NCI-H146 treated with DMSO at 0.1 percent for 48 hours (cell line): ENCODE measurements around the gene EME1.

ENCODE experiments used
- DNase-seq: peaks from one replicate; lab custom pipeline; 2025; ENCODE audit not compliant: unreplicated experiment; lab: John Stamatoyannopoulos, UW

Gene EME1

GRCh38 chr17:50347117-50347893 lies 25.7 kb upstream of the EME1 start:
- DNase-seq = no peak

GRCh38 chr17:50347894-50348291 lies 25.1 kb upstream of the EME1 start:
- DNase-seq = no peak

GRCh38 chr17:50348522-50349242 lies 24.3 kb upstream of the EME1 start:
- DNase-seq = no peak

- DNase-seq = no peak
These were observed 23.8 kb upstream of the EME1 start for GRCh38 chr17:50349243-50349600.

- no peak for DNase-seq
These were observed 22.3 kb upstream of the EME1 start for GRCh38 chr17:50350733-50351132.

GRCh38 chr17:50352072-50352692 lies 20.8 kb upstream of the EME1 start:
- no peak for DNase-seq

- no peak for DNase-seq
These were observed 20.1 kb upstream of the EME1 start for GRCh38 chr17:50352693-50353599.

GRCh38 chr17:50353600-50354195 lies 19.3 kb upstream of the EME1 start:
- no peak for DNase-seq

GRCh38 chr17:50354198-50354597 lies 18.8 kb upstream of the EME1 start:
- no peak for DNase-seq

- DNase-seq = no peak
These were observed 18.3 kb upstream of the EME1 start for GRCh38 chr17:50354776-50355175.

- no peak for DNase-seq
These were observed 17.7 kb upstream of the EME1 start for GRCh38 chr17:50355336-50355700.

GRCh38 chr17:50355701-50356341 lies 17.2 kb upstream of the EME1 start:
- DNase-seq = no peak

GRCh38 chr17:50356418-50356817 lies 16.6 kb upstream of the EME1 start:
- DNase-seq = no peak

GRCh38 chr17:50356892-50357510 lies 16.0 kb upstream of the EME1 start:
- DNase-seq = no peak

- no peak for DNase-seq
These were observed 14.9 kb upstream of the EME1 start for GRCh38 chr17:50358177-50358576.

- no peak for DNase-seq
These were observed 13.9 kb upstream of the EME1 start for GRCh38 chr17:50359005-50359699.

- no peak for DNase-seq
These were observed 13.0 kb upstream of the EME1 start for GRCh38 chr17:50359998-50360461.

- DNase-seq = no peak
These were observed 12.4 kb upstream of the EME1 start for GRCh38 chr17:50360486-50361115.
